Activated CD4-positive, alpha-beta T cell treated with anti-CD3 and anti-CD28 coated beads, Interleukin-2, amount 10 ng/mL, durations not matched to agents 7 days and 5 days (primary cell): ENCODE measurements around the gene ST3GAL4. TPM values are rescaled to one million over a fixed set of nuclear protein-coding genes. Genes with fewer than 3 reads are reported as not detected.
A peak's percentile ranks its signal among the peaks of the same experiment; 100 is the strongest.
"Not testable (repeated sequence)": the region's sequence is repeated elsewhere in the genome, so short reads cannot be mapped to it uniquely, and the experiment has no call there.

Experiments used
- CTCF ChIA-PET: fragments of 350-600 bp; sonication (Branson Sonifier 250); formaldehyde crosslinking; loops from one replicate; lab custom pipeline; 2021; ENCODE audit warnings: antibody characterized with exemption; lab: Charles Lee
- POLR2A ChIA-PET: fragments of 350-600 bp; sonication (Branson Sonifier 250); formaldehyde crosslinking; loops from one replicate; lab custom pipeline; 2021; ENCODE audit warnings: antibody characterized with exemption; lab: Charles Lee
- DNase-seq: peaks from one replicate; pipeline ENCODE4 v3.0.0-alpha.2; 2020
- H3K27ac Mint-ChIP-seq: one replicate; pipeline ENCODE4 v1.8.0; 2021; ENCODE audit warnings: mild to moderate bottlenecking, moderate library complexity, mixed read lengths
- H3K27me3 Mint-ChIP-seq: one replicate; pipeline ENCODE4 v1.8.0; 2021; ENCODE audit warnings: mixed read lengths
- H3K36me3 Mint-ChIP-seq: one replicate; pipeline ENCODE4 v1.8.0; 2021; ENCODE audit warnings: low read depth, mixed read lengths
- H3K4me1 Mint-ChIP-seq: one replicate; pipeline ENCODE4 v1.8.0; 2021; ENCODE audit warnings: mixed read lengths
- H3K4me3 Mint-ChIP-seq: one replicate; pipeline ENCODE4 v1.8.0; 2021; ENCODE audit warnings: mild to moderate bottlenecking, moderate library complexity, mixed read lengths
- H3K9me3 Mint-ChIP-seq: one replicate; pipeline ENCODE4 v1.8.0; 2021; ENCODE audit warnings: mixed read lengths
- total RNA-seq, 2 experiments: library from RNA; stranded (reverse); gene quantifications; one replicate each; pipeline ENCODE4 v1.2.3, GENCODE V29; 2021

ST3GAL4 gene
- total RNA-seq, 2 experiments from 2014 or later, result 7.5 to 7.6 TPM

- H3K9me3 Mint-ChIP-seq, result no peaks in the 10 kb centered on the region
- H3K4me3 Mint-ChIP-seq, result no peak overlapping the region
- CTCF ChIA-PET, result interaction anchor here (0.6 kb wide), 1 partner anchor 17 kb away, joined by 4 read pairs; no protein-coding TSS in a partner anchor
- no peaks in the 10 kb centered on the region for H3K36me3 Mint-ChIP-seq
- H3K27ac Mint-ChIP-seq, result peak overlapping the region; percentile 28
- no peaks in the 10 kb centered on the region for H3K27me3 Mint-ChIP-seq
- peaks cover 2% of the 10 kb centered on the region for H3K4me1 Mint-ChIP-seq
- no peak for DNase-seq
- POLR2A ChIA-PET, result no interaction called here
Observed at GRCh38 chr11:126362879-126363655, 7.6 kb downstream of the ST3GAL4 start.

GRCh38 chr11:126363706-126364248 lies 8.3 kb downstream of the ST3GAL4 start:
- no peaks in the 10 kb centered on the region for H3K36me3 Mint-ChIP-seq
- no peak overlapping the region for H3K27ac Mint-ChIP-seq
- no peaks in the 10 kb centered on the region for H3K27me3 Mint-ChIP-seq
- ChIA-PET CTCF (no interaction called here), POLR2A (no interaction called here)
- H3K4me3 Mint-ChIP-seq, result no peak overlapping the region
- DNase-seq, result no peak
- H3K9me3 Mint-ChIP-seq, result no peaks in the 10 kb centered on the region
- H3K4me1 Mint-ChIP-seq, result peaks cover 3% of the 10 kb centered on the region

GRCh38 chr11:126364735-126365134 lies 9.2 kb downstream of the ST3GAL4 start:
- H3K4me1 Mint-ChIP-seq, POLR2A ChIA-PET, CTCF ChIA-PET, H3K27me3 Mint-ChIP-seq, H3K27ac Mint-ChIP-seq, DNase-seq, H3K9me3 Mint-ChIP-seq, H3K36me3 Mint-ChIP-seq, H3K4me3 Mint-ChIP-seq: not testable (repeated sequence)

- H3K4me3 Mint-ChIP-seq, H3K27ac Mint-ChIP-seq, H3K9me3 Mint-ChIP-seq, H3K36me3 Mint-ChIP-seq, POLR2A ChIA-PET, H3K27me3 Mint-ChIP-seq, H3K4me1 Mint-ChIP-seq, CTCF ChIA-PET, DNase-seq: not testable (repeated sequence)
Observed at GRCh38 chr11:126365508-126365907, 10.0 kb downstream of the ST3GAL4 start.

DNA sequence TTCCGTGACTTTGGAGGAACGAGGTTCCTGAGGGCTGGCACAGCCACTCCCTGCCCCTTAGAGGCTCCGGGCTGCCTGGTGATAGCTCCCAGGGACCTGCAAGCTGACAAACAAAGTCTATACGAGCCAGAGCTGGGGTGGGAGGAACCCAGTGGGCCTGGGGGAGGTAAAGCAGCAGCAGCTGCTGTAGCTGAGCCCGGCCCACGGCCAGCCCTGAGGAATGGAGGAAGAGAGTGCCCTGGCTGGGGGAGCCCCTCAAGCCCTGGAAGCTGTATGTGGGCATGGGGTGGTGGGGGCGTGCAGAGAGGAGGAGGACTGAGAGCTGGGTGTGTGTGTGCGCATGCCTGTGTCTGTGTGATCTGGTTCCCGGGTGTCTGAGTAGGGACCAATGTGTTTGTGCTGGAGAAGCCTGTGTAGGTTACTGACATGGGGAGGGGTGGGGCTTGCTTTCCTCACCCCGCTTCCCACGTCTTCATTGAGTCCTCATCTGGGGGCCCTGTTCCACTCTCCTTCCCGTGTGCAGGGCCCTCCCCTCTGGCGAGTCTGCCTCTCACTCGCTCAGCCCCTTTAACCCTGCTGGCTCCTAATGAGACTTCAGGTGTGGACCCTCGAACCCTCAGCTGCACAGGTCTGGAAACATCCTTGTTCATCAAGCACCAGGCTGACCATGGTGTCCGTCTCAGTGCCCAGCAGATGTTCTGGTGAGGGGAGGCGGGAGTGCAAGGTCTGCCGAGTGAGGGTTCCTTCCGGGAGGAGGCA lies 10.8 kb downstream of the ST3GAL4 start:
- no peak for DNase-seq
- no peaks in the 10 kb centered on the region for H3K9me3 Mint-ChIP-seq
- peaks cover 3% of the 10 kb centered on the region for H3K4me1 Mint-ChIP-seq
- no peaks in the 10 kb centered on the region for H3K27me3 Mint-ChIP-seq
- ChIA-PET POLR2A (no interaction called here), CTCF (no interaction called here)
- no peaks in the 10 kb centered on the region for H3K36me3 Mint-ChIP-seq
- H3K27ac Mint-ChIP-seq, result no peak overlapping the region
- H3K4me3 Mint-ChIP-seq, result no peak overlapping the region

DNA sequence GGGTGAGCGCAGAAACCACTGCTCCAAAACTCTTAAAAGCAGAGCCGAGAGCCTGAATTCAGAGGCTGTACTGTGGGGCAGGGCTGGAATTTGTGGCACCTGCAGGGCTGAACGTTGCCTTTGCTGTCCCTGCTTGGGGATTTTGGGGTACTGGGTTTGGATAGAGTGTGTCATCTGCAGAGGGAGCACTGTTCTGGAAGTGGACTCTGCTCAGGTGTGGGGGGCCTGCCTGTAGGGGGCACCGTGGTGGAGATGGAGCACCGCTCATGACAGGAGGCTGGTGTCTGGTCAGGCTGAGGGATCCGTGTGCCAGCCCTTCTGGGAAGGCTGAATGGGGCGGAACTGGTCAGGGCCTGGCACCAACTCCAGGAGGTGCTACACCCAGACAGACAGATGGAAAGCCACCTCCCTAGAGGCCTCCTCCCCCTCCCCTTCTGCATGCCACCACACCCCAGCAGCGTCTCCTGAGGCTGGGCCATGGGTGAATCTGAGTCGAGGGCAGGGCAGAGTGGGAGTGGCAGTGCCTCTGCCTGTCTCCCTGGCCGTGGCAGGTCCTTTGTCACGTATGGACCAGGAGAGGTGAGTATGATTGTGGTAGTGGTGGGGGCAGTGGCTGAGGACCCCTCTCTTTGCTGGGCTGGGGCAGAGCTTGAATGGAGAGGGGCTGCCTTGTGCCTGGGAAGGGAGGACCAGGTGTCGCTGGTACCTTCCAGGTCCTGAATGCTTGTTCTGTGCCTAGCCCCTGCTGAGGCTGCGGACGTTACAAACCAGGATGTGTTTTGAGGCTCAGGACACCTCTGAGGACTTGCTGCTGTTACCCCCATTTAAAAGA lies 11.6 kb downstream of the ST3GAL4 start:
- DNase-seq, CTCF ChIA-PET, H3K4me3 Mint-ChIP-seq, H3K27ac Mint-ChIP-seq, H3K36me3 Mint-ChIP-seq, H3K9me3 Mint-ChIP-seq, POLR2A ChIA-PET, H3K27me3 Mint-ChIP-seq, H3K4me1 Mint-ChIP-seq: not testable (repeated sequence)

- H3K9me3 Mint-ChIP-seq, H3K4me3 Mint-ChIP-seq, DNase-seq, H3K36me3 Mint-ChIP-seq, CTCF ChIA-PET, POLR2A ChIA-PET, H3K27me3 Mint-ChIP-seq, H3K27ac Mint-ChIP-seq, H3K4me1 Mint-ChIP-seq: not testable (repeated sequence)
Observed at GRCh38 chr11:126367806-126368205, 12.3 kb downstream of the ST3GAL4 start.

- POLR2A ChIA-PET, H3K27ac Mint-ChIP-seq, H3K9me3 Mint-ChIP-seq, H3K4me1 Mint-ChIP-seq, H3K36me3 Mint-ChIP-seq, DNase-seq, H3K27me3 Mint-ChIP-seq, H3K4me3 Mint-ChIP-seq: not testable (repeated sequence)
- CTCF ChIA-PET, result interaction anchor here (1.2 kb wide), 1 partner anchor 9 kb away, joined by 3 read pairs; no protein-coding TSS in a partner anchor
Observed at GRCh38 chr11:126368336-126369119, 13.0 kb downstream of the ST3GAL4 start.

DNA sequence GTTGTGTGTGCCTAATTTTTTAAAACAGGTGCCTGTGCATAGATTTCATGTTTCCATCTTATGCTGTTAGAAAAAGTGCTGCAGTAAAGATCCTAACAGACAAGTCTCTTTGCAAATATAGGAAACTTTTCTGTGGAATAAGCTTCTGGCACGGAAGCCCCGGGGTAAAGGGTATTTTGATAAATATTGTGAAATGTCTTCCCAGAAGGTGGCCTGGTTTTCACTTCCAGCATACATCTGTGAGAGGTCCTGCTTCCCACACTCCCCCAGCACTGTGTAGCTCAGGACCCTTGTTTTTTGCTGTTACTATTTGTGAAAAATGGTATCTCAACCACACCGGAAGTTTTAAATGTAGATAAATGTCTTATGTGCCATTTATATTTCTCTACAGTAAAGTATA lies 14.5 kb downstream of the ST3GAL4 start:
- CTCF ChIA-PET, result interaction anchor here (0.6 to 1.4 kb wide), 4 partner anchors 60 to 1227 kb away, joined by 3 to 5 read pairs (median 3); no protein-coding TSS in a partner anchor
- POLR2A ChIA-PET, result no interaction called here
- Mint-ChIP-seq H3K36me3 (no peaks in the 10 kb centered on the region), H3K4me3 (no peak overlapping the region), H3K9me3 (no peaks in the 10 kb centered on the region), H3K27ac (no peak overlapping the region), H3K27me3 (no peaks in the 10 kb centered on the region), H3K4me1 (peaks cover 3% of the 10 kb centered on the region)
- DNase-seq, result no peak

DNA sequence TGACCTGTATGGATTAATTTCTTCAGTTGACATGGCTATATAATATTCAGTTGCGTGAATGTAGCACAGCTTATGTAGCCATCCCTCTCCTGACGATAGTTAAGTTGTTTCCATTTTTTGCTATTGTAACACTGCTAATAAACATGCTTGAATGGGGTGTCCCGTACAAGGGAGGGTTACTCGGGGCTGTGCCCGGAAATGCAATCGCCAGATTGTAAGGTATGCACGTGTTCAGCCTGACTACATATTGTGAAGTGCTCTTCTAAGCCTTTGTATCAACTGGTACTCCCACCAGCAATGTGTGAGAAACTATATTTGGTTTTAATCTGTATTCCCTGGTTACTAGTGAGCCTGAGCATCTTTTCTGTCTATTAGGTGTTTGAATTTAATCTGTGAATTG lies 16.1 kb downstream of the ST3GAL4 start:
- no peaks in the 10 kb centered on the region for H3K36me3 Mint-ChIP-seq
- no peaks in the 10 kb centered on the region for H3K9me3 Mint-ChIP-seq
- ChIA-PET POLR2A (no interaction called here), CTCF (interaction anchor here (0.7 to 1.2 kb wide), 3 partner anchors 8 to 70 kb away, joined by 3 to 7 read pairs (median 3); no protein-coding TSS in a partner anchor)
- H3K4me3 Mint-ChIP-seq, result no peak overlapping the region
- no peak for DNase-seq
- H3K27me3 Mint-ChIP-seq, result no peaks in the 10 kb centered on the region
- no peak overlapping the region for H3K27ac Mint-ChIP-seq
- peaks cover 3% of the 10 kb centered on the region for H3K4me1 Mint-ChIP-seq

DNA sequence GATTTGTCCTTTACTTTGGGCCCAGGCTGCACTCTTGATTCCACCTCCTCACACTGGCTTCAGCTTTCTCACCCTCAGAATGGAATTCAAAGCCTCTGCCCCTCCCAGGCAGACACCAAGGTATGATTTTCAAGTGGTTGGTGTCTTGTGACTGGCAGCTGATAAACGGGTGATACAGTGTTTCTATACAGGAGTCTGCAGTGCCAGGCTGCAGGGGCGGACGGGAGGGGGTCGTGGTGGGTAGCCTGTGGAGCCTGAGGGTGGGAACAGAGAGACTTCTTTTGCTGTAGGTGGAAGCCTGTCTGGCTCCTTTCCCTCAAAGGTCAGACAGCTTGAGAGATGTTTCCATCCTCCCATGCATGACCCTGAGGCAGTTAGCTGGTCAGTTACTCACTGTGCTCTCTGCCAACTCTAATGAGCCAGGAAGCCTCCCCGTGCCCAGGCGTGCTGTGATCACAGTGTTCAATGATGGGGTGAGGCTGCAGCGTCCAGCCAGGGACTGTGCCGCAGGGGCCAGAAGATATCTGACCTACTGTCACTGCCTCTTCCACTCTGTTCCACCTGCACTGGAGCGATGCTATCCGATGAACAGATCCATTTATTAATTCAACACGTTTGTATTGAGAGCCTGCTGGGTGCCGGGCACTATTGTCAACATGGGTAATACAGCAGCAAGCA lies 18.0 kb downstream of the ST3GAL4 start:
- H3K4me3 Mint-ChIP-seq, result not testable (repeated sequence)

More for the DNA sequence above, 18.0 kb downstream of the ST3GAL4 start:
- H3K9me3 Mint-ChIP-seq, CTCF ChIA-PET, H3K36me3 Mint-ChIP-seq, H3K27me3 Mint-ChIP-seq, H3K27ac Mint-ChIP-seq, H3K4me1 Mint-ChIP-seq, DNase-seq: not testable (repeated sequence)
- POLR2A ChIA-PET, result interaction anchor here (0.7 kb wide), 1 partner anchor 19 kb away, joined by 3 read pairs; no protein-coding TSS in a partner anchor
